A549 (cell line): ENCODE results near the gene RORC. TPM values are rescaled to one million over a fixed set of nuclear protein-coding genes. Genes with fewer than 3 reads are reported as not detected.
A peak's percentile ranks its signal among the peaks of the same experiment; 100 is the strongest.

Experiments used
- ATAC-seq, 2 experiments: fragments of 200-7000 bp in 1 of 2; fragments of >200 bp in 1 of 2; cut with Nextera tagmentation in 1 of 2; cut with Tn5 transposase in 1 of 2; 3 replicates each; pipeline versions ENCODE4 v1.8.0 to v1.9.1; 2018 to 2020; ENCODE audit warnings: mild to moderate bottlenecking in 1 of 2, moderate library complexity in 1 of 2
- CTCF ChIA-PET: fragments of 300-600 bp; sonication (Branson Sonifier 250); formaldehyde crosslinking; extraction: SDS; loops from one replicate; lab custom pipeline; 2021; ENCODE audit warnings: antibody characterized with exemption, inconsistent platforms; lab: Yijun Ruan, JAX
- POLR2A ChIA-PET: fragments of 350-600 bp; formaldehyde crosslinking; extraction: SDS; loops from one replicate; lab custom pipeline; 2021; ENCODE audit warnings: antibody characterized with exemption, inconsistent platforms; lab: Yijun Ruan, JAX
- DNase-seq, 2 experiments: peaks; one replicate each; pipeline versions ENCODE4 v3.0.0 to v3.0.0-alpha.2; 2011 to 2016; ENCODE audit warnings: low read depth in 1 of 2, low spot score in 1 of 2
- FAIRE-seq: peaks from 2 replicates; lab custom pipeline; 2011; peaks lifted over from hg19 to GRCh38; lab: Jason Lieb, UNC
- H3K27ac ChIP-seq, 2 experiments: fragments of >200 bp; sonication (Bioruptor Twin); formaldehyde crosslinking; 3 replicates each; pipeline ENCODE4 v1.5.1; 2016 to 2017
- H3K4me1 ChIP-seq: fragments of >200 bp; sonication (Bioruptor Twin); formaldehyde crosslinking; 3 replicates; pipeline ENCODE4 v1.6.1; 2016
- H3K4me2 ChIP-seq: fragments of >200 bp; sonication (Bioruptor Twin); formaldehyde crosslinking; 3 replicates; pipeline ENCODE4 v1.6.1; 2016
- H3K4me3 ChIP-seq: fragments of >200 bp; sonication (Bioruptor Twin); formaldehyde crosslinking; 3 replicates; pipeline ENCODE4 v1.5.1; 2016
- H3K9me3 ChIP-seq: fragments of >200 bp; sonication (Bioruptor Twin); formaldehyde crosslinking; 3 replicates; pipeline ENCODE4 v1.6.1; 2016
- CBX2 ChIP-seq: fragments of 200-600 bp; sonication (generic); IDR thresholded peaks from 2 replicates; pipeline ENCODE4 v1.6.1; 2016; ENCODE audit warnings: low read depth, mild to moderate bottlenecking, borderline replicate concordance
- CBX8 ChIP-seq: fragments of 200-600 bp; sonication (generic); IDR thresholded peaks from 2 replicates; pipeline ENCODE4 v1.6.1; 2016
- E2F6 ChIP-seq: IDR thresholded peaks from 2 replicates; pipeline ENCODE4 v1.6.1; 2012; ENCODE audit warnings: low read depth, borderline replicate concordance
- EHF ChIP-seq: fragments of 250-450 bp; sonication (Bioruptor Pico); IDR thresholded peaks from 2 replicates; pipeline ENCODE4 v1.5.0; 2020; ENCODE audit warnings: mild to moderate bottlenecking
- EHMT2 ChIP-seq: fragments of 200-600 bp; sonication (generic); IDR thresholded peaks from 2 replicates; pipeline ENCODE4 v1.6.1; 2016; ENCODE audit warnings: antibody characterized with exemption, low read depth, mild to moderate bottlenecking, moderate library complexity
- ESRRA ChIP-seq: fragments of 150-350 bp; IDR thresholded peaks from 2 replicates; pipeline ENCODE4 v1.6.1; 2014; ENCODE audit warnings: mild to moderate bottlenecking, low read length, borderline replicate concordance
- FOSB ChIP-seq: fragments of 250-450 bp; sonication (Bioruptor Pico); IDR thresholded peaks from 2 replicates; pipeline ENCODE4 v1.5.0; 2020; ENCODE audit warnings: mild to moderate bottlenecking, moderate library complexity
- FOXS1 ChIP-seq: fragments of 250-450 bp; sonication (Bioruptor Pico); IDR thresholded peaks from 2 replicates; pipeline ENCODE4 v1.5.0; 2020; ENCODE audit warnings: mild to moderate bottlenecking, moderate library complexity
- GATA3 ChIP-seq: IDR thresholded peaks from 2 replicates; pipeline ENCODE4 v1.6.1; 2012; ENCODE audit warnings: borderline replicate concordance
- KDM5A ChIP-seq: fragments of 200-600 bp; sonication (generic); IDR thresholded peaks from 2 replicates; pipeline ENCODE4 v1.6.1; 2016; ENCODE audit warnings: antibody characterized with exemption, mild to moderate bottlenecking
- MAFK ChIP-seq: fragments of 450-650 bp; IDR thresholded peaks from 2 replicates; pipeline ENCODE4 v1.6.1; 2014; ENCODE audit not compliant: partially characterized antibody
- MAZ ChIP-seq: fragments of 150-350 bp; IDR thresholded peaks from 2 replicates; pipeline ENCODE4 v1.6.1; 2014; ENCODE audit warnings: antibody characterized with exemption, low read depth, low read length, borderline replicate concordance
- POLR2A ChIP-seq: IDR thresholded peaks from 2 replicates; pipeline ENCODE4 v1.6.1; 2012; ENCODE audit warnings: mild to moderate bottlenecking, low read length
- RARB ChIP-seq: fragments of 250-450 bp; sonication (Bioruptor Pico); IDR thresholded peaks from 2 replicates; pipeline ENCODE4 v1.8.0; 2021; ENCODE audit warnings: mild to moderate bottlenecking, moderate library complexity
- SREBF2 ChIP-seq: fragments of 450-650 bp; IDR thresholded peaks from 2 replicates; pipeline ENCODE4 v1.6.1; 2014; ENCODE audit warnings: mild to moderate bottlenecking, moderate library complexity
- TFCP2L1 ChIP-seq: fragments of 250-450 bp; sonication (Bioruptor Pico); IDR thresholded peaks from 2 replicates; pipeline ENCODE4 v1.5.0; 2021; ENCODE audit warnings: mild to moderate bottlenecking
- ZC3H11A ChIP-seq: fragments of 450-650 bp; IDR thresholded peaks from 2 replicates; pipeline ENCODE4 v1.6.1; 2014; ENCODE audit warnings: antibody characterized with exemption, mild to moderate bottlenecking
- ZSCAN20 ChIP-seq: fragments of 250-450 bp; sonication (Bioruptor Pico); IDR thresholded peaks from 2 replicates; pipeline ENCODE4 v1.8.0; 2022; ENCODE audit warnings: mild to moderate bottlenecking, moderate library complexity
- WGBS: methylation state at CpG from one replicate; pipeline ENCODE4 v1.1.6; 2017; ENCODE audit errors: missing lambda C conversion rate; 5-methylcytosine and 5-hydroxymethylcytosine counted together
- polyA plus RNA-seq, 4 experiments: library from polyadenylated mRNA; depleted of rRNA in 3 of 4; stranded (reverse); fragments of >200 nt; fragmentation: RNase III in 1 of 4; extraction: RNeasy Plus Mini Kit Qiagen cat#74134 plus additional on column Dnase treatment in 1 of 4; gene quantifications; 2 replicates in 3 of 4; 3 replicates in 1 of 4; pipeline ENCODE4 v1.2.3, GENCODE V29; 2011 to 2017
- TF ChIP-seq, protein P1 (sequence below): IDR thresholded peaks from 2 replicates; pipeline ENCODE4 v1.6.1; 2012
- TF ChIP-seq, protein P2 (sequence below): fragments of >200 bp; sonication (Bioruptor Twin); formaldehyde crosslinking; IDR thresholded peaks from 2 replicates; pipeline ENCODE4 v1.6.1; 2016
- TF ChIP-seq, protein P3 (sequence below): fragments of 200-600 bp; sonication (generic); IDR thresholded peaks from 2 replicates; pipeline ENCODE4 v1.6.1; 2016; ENCODE audit warnings: antibody characterized with exemption, mild to moderate bottlenecking, moderate library complexity

The RORC gene
- polyA plus RNA-seq, 2 of the 4 experiments (the other 2 are of a cell fraction), result 0.06 to 0.25 TPM

GRCh38 chr1:151832318-151832980 lies 847 bp upstream of the RORC start:
- TF ChIP-seq FOSB (CRISPR knock-in tag) (no peak), KDM5A (no peak), SREBF2 (no peak), TFCP2L1 (CRISPR knock-in tag) (no peak), RARB (CRISPR knock-in tag) (no peak), EHMT2 (no peak), CBX8 (no peak), MAFK (no peak), GATA3 (no peak), FOXS1 (CRISPR knock-in tag) (no peak), EHF (no peak)
- TF ChIP-seq, protein P1, sequence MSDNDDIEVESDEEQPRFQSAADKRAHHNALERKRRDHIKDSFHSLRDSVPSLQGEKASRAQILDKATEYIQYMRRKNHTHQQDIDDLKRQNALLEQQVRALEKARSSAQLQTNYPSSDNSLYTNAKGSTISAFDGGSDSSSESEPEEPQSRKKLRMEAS, result no peak
- TF ChIP-seq, protein P2, sequence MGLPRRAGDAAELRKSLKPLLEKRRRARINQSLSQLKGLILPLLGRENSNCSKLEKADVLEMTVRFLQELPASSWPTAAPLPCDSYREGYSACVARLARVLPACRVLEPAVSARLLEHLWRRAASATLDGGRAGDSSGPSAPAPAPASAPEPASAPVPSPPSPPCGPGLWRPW, result no peak
- TF ChIP-seq, protein P3, sequence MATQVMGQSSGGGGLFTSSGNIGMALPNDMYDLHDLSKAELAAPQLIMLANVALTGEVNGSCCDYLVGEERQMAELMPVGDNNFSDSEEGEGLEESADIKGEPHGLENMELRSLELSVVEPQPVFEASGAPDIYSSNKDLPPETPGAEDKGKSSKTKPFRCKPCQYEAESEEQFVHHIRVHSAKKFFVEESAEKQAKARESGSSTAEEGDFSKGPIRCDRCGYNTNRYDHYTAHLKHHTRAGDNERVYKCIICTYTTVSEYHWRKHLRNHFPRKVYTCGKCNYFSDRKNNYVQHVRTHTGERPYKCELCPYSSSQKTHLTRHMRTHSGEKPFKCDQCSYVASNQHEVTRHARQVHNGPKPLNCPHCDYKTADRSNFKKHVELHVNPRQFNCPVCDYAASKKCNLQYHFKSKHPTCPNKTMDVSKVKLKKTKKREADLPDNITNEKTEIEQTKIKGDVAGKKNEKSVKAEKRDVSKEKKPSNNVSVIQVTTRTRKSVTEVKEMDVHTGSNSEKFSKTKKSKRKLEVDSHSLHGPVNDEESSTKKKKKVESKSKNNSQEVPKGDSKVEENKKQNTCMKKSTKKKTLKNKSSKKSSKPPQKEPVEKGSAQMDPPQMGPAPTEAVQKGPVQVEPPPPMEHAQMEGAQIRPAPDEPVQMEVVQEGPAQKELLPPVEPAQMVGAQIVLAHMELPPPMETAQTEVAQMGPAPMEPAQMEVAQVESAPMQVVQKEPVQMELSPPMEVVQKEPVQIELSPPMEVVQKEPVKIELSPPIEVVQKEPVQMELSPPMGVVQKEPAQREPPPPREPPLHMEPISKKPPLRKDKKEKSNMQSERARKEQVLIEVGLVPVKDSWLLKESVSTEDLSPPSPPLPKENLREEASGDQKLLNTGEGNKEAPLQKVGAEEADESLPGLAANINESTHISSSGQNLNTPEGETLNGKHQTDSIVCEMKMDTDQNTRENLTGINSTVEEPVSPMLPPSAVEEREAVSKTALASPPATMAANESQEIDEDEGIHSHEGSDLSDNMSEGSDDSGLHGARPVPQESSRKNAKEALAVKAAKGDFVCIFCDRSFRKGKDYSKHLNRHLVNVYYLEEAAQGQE, result no peak
- Histone ChIP-seq H3K4me2 (no peak overlapping the region), H3K4me1 (peaks cover 24% of the 10 kb centered on the region), H3K9me3 (no peaks in the 10 kb centered on the region), H3K27ac (peak overlapping the region; percentile 25 to 48; a peak in 4 of 6 replicates), H3K4me3 (no peak overlapping the region)
- ATAC-seq (peak in 1 of 2 experiments; percentile 11; a peak in 1 of 6 replicates), FAIRE-seq (no peak), DNase-seq (peak in 1 of 2 experiments; percentile 38)
- 62% methylated on average over 10 of the region's 10 CpGs for WGBS
- ChIA-PET POLR2A (interaction anchor here (0.5 to 0.9 kb wide), 2 partner anchors 70 to 757 kb away, joined by 3 read pairs; partner anchors contain the start of gene MRPL9), CTCF (interaction anchor here (0.8 to 3.0 kb wide), 6 partner anchors 8 to 371 kb away, joined by 3 to 10 read pairs (median 3); no protein-coding TSS in a partner anchor)

- peak overlapping the region in 1 of 2 experiments; percentile 35; a peak in 3 of 6 replicates for H3K27ac ChIP-seq
- no peaks in the 10 kb centered on the region for H3K9me3 ChIP-seq
- ATAC-seq (no peak), FAIRE-seq (no peak), DNase-seq (no peak)
- H3K4me2 ChIP-seq, result peak overlapping the region; percentile 37
- no peak overlapping the region for H3K4me3 ChIP-seq
- TF ChIP-seq POLR2A (no peak), ESRRA (no peak), E2F6 (no peak), ZSCAN20 (no peak), MAZ (no peak), ZC3H11A (no peak), EHF (no peak), CBX2 (no peak), TFCP2L1 (CRISPR knock-in tag) (no peak)
- ChIA-PET CTCF (interaction anchor here (0.6 to 3.0 kb wide), 3 partner anchors 11 to 97 kb away, joined by 3 to 10 read pairs (median 6); partner anchors contain the start of gene THEM5), POLR2A (interaction anchor here (0.7 kb wide), 1 partner anchor 321 kb away, joined by 6 read pairs; no protein-coding TSS in a partner anchor)
- WGBS, result 98% methylated on average over 4 of the region's 4 CpGs
- H3K4me1 ChIP-seq, result peaks cover 22% of the 10 kb centered on the region
Observed at GRCh38 chr1:151831256-151831591, 378 bp downstream of the RORC start.
